Measurements from ENCODE around the gene APOO. TPM values are rescaled to one million over a fixed set of nuclear protein-coding genes. Genes with fewer than 3 reads are reported as not detected.
A peak's percentile ranks its signal among the peaks of the same experiment; 100 is the strongest.

The APOO gene
- total RNA-seq, 1 experiment from 2014 or later, result 34.5 TPM

- TF ChIP-seq EGR1 (IDR thresholded peaks at IDR 0.05; ENCODE audit: low read depth) (no peak), TCF7L2 (IDR thresholded peaks at IDR 0.05; ENCODE audit: borderline replicate concordance, extremely low read depth, insufficient read depth, insufficient read length) (no peak), POLR2AphosphoS5 (IDR thresholded peaks at IDR 0.05; ENCODE audit: low read depth, low read length) (no peak), MAX (IDR thresholded peaks at IDR 0.05) (no peak), CTCF (IDR thresholded peaks at IDR 0.05 in 2 of 3, conservative IDR thresholded peaks at IDR 0.05 in 1 of 3; ENCODE audit: borderline replicate concordance in 1 of 3, insufficient read depth in 1 of 3, low read depth in 2 of 3, low read length in 2 of 3) (no peak)
- no peak overlapping the region for H3K4me3 ChIP-seq (replicated peaks in 1 of 2; ENCODE audit: low read depth in 1 of 2, low read length in 2 of 2)
- ChIA-PET RAD21 (ENCODE audit: low non-redundant PET in 1 of 2, low total read pairs in 2 of 2, uncharacterized antibody in 2 of 2, unreplicated experiment in 2 of 2) (no interaction called here), POLR2A (no interaction called here), CTCF (no interaction called here)
- no peaks in the 10 kb centered on the region for H3K9me3 ChIP-seq (ENCODE audit: control insufficient read depth in 1 of 2, insufficient read depth in 1 of 2, low read depth in 1 of 2, low read length in 2 of 2)
- no peaks in the 10 kb centered on the region for H3K27me3 ChIP-seq (ENCODE audit: insufficient read depth, low read length)
- no peaks in the 10 kb centered on the region for H3K9me2 ChIP-seq (ENCODE audit: insufficient read depth)
- intact Hi-C loops (cut with micrococcal nuclease), result no loop called here
- no peaks in the 10 kb centered on the region for H3K4me1 ChIP-seq (ENCODE audit: control insufficient read depth in 1 of 2, insufficient read depth in 2 of 2, low read length in 2 of 2)
- ATAC-seq (no peak), DNase-seq (ENCODE audit: low read depth, low spot score) (no peak)
- H3K4me2 ChIP-seq (ENCODE audit: low read length), result no peak overlapping the region
- BruUV-seq (replicated peaks), result no TSS peak
- H2AFZ ChIP-seq (ENCODE audit: low read depth, low read length, poor library complexity, severe bottlenecking), result no peak overlapping the region
- H3K27ac ChIP-seq (ENCODE audit: low read depth, low read length), result no peak overlapping the region
- H3K79me2 ChIP-seq (ENCODE audit: insufficient read depth, low read length), result no peaks in the 10 kb centered on the region
- no peaks in the 10 kb centered on the region for H3K36me3 ChIP-seq (ENCODE audit: control insufficient read depth in 1 of 2, insufficient read depth in 2 of 2, low read length in 2 of 2)
- no peak overlapping the region for H3K9ac ChIP-seq (ENCODE audit: low read length)
- H4K20me1 ChIP-seq (ENCODE audit: insufficient read depth), result no peaks in the 10 kb centered on the region
Measured at GRCh38 chrX:23938690-23939089, 31.0 kb upstream of the APOO start.

GRCh38 chrX:23937100-23937499, 29.4 kb upstream of the APOO start:
- CTCF ChIA-PET, result no interaction called here
- BruUV-seq (replicated peaks), result no TSS peak

More at GRCh38 chrX:23937100-23937499, 29.4 kb upstream of the APOO start:
- ChIA-PET POLR2A (no interaction called here), RAD21 (ENCODE audit: low non-redundant PET in 1 of 2, low total read pairs in 2 of 2, uncharacterized antibody in 2 of 2, unreplicated experiment in 2 of 2) (no interaction called here)
- no peak overlapping the region for H3K4me3 ChIP-seq (replicated peaks in 1 of 2; ENCODE audit: low read depth in 1 of 2, low read length in 2 of 2)
- no peaks in the 10 kb centered on the region for H4K20me1 ChIP-seq (ENCODE audit: insufficient read depth)
- H3K79me2 ChIP-seq (ENCODE audit: insufficient read depth, low read length), result no peaks in the 10 kb centered on the region
- no peak overlapping the region for H3K9ac ChIP-seq (ENCODE audit: low read length)
- no peak overlapping the region for H3K4me2 ChIP-seq (ENCODE audit: low read length)
- H2AFZ ChIP-seq (ENCODE audit: low read depth, low read length, poor library complexity, severe bottlenecking), result no peak overlapping the region
- peak; percentile 50; the same call in 1 of the 2 replicates for ATAC-seq
- H3K36me3 ChIP-seq (ENCODE audit: control insufficient read depth in 1 of 2, insufficient read depth in 2 of 2, low read length in 2 of 2), result no peaks in the 10 kb centered on the region
- no peaks in the 10 kb centered on the region for H3K9me2 ChIP-seq (ENCODE audit: insufficient read depth)
- no peak overlapping the region for H3K27ac ChIP-seq (ENCODE audit: low read depth, low read length)
- no peaks in the 10 kb centered on the region for H3K4me1 ChIP-seq (ENCODE audit: control insufficient read depth in 1 of 2, insufficient read depth in 2 of 2, low read length in 2 of 2)
- H3K9me3 ChIP-seq (ENCODE audit: control insufficient read depth in 1 of 2, insufficient read depth in 1 of 2, low read depth in 1 of 2, low read length in 2 of 2), result no peaks in the 10 kb centered on the region
- TF ChIP-seq EZH2 (IDR thresholded peaks at IDR 0.05) (no peak), CTCF (IDR thresholded peaks at IDR 0.05 in 2 of 3, conservative IDR thresholded peaks at IDR 0.05 in 1 of 3; ENCODE audit: borderline replicate concordance in 1 of 3, insufficient read depth in 1 of 3, low read depth in 2 of 3, low read length in 2 of 3) (0 out of 6 replicates have a peak, but pooled peaks of 1 of the 3 experiments have one; percentile 2)
- intact Hi-C loops (cut with micrococcal nuclease), result no loop called here
- no peaks in the 10 kb centered on the region for H3K27me3 ChIP-seq (ENCODE audit: insufficient read depth, low read length)
- no peak for DNase-seq (ENCODE audit: low read depth, low spot score)

Data from HCT116 (cell line).